HG03575 (cell line): ENCODE results near the gene ANKMY1.

ENCODE experiments used
- ATAC-seq: cut with Tn5 transposase; IDR thresholded peaks from one replicate; pipeline ENCODE4 v1.9.1; 2021; ENCODE audit not compliant: unreplicated experiment, insufficient number of reproducible peaks, low FRiP score; ENCODE audit errors: extremely low read depth

The ANKMY1 gene

GRCh38 chr2:240447934-240448333 is 109.9 kb downstream of the ANKMY1 start:
- ATAC-seq = no peak

GRCh38 chr2:240447331-240447730 is 110.5 kb downstream of the ANKMY1 start:
- no peak for ATAC-seq

GRCh38 chr2:240446664-240447175 is 111.1 kb downstream of the ANKMY1 start:
- no peak for ATAC-seq

- ATAC-seq = no peak
Observed at GRCh38 chr2:240445961-240446663, 111.7 kb downstream of the ANKMY1 start.

- no peak for ATAC-seq
Observed at GRCh38 chr2:240444464-240444863, 113.3 kb downstream of the ANKMY1 start.

- ATAC-seq = no peak
Observed at GRCh38 chr2:240443891-240444301, 113.9 kb downstream of the ANKMY1 start.

- no peak for ATAC-seq
Observed at GRCh38 chr2:240442891-240443715, 114.7 kb downstream of the ANKMY1 start.

GRCh38 chr2:240441993-240442411 is 115.8 kb downstream of the ANKMY1 start:
- ATAC-seq = no peak

- ATAC-seq = no peak
Observed at GRCh38 chr2:240441326-240441992, 116.3 kb downstream of the ANKMY1 start.

- ATAC-seq = no peak
Observed at GRCh38 chr2:240440704-240441320, 117.0 kb downstream of the ANKMY1 start.

GRCh38 chr2:240440251-240440650 is 117.5 kb downstream of the ANKMY1 start:
- ATAC-seq = no peak

- no peak for ATAC-seq
Observed at GRCh38 chr2:240439698-240440151, 118.1 kb downstream of the ANKMY1 start.

- ATAC-seq = no peak
Observed at GRCh38 chr2:240438810-240439697, 118.7 kb downstream of the ANKMY1 start.

- ATAC-seq = no peak
Observed at GRCh38 chr2:240437861-240438809, 119.7 kb downstream of the ANKMY1 start.

- ATAC-seq = no peak
Observed at GRCh38 chr2:240437551-240437860, 120.3 kb downstream of the ANKMY1 start.

GRCh38 chr2:240436683-240437550 is 120.9 kb downstream of the ANKMY1 start:
- ATAC-seq = no peak
